K562 (cell line): ENCODE measurements around the gene UFC1. TPM values are rescaled to one million over a fixed set of nuclear protein-coding genes. Genes with fewer than 3 reads are reported as not detected.

Source experiments
- BRCA1 ChIP-seq, 2 experiments: fragments of 450-650 bp in 1 of 2; sonication (generic) in 1 of 2; formaldehyde crosslinking in 1 of 2; IDR thresholded peaks; 2 replicates each; pipeline versions ENCODE4 v1.5.0 to v1.6.1; 2017 to 2020; ENCODE audit warnings: mild to moderate bottlenecking in 1 of 2, missing genetic modification reagents in 1 of 2
- CCAR2 ChIP-seq: fragments of 200-400 bp; formaldehyde crosslinking; IDR thresholded peaks from 2 replicates; pipeline ENCODE4 v1.6.1; 2017; ENCODE audit warnings: mild to moderate bottlenecking, low read depth, low read length
- DACH1 ChIP-seq: fragments of 450-650 bp; IDR thresholded peaks from 2 replicates; pipeline ENCODE4 v1.6.1; 2018; ENCODE audit not compliant: partially characterized antibody
- ELF1 ChIP-seq: fragments of 200-800 bp; sonication (Bioruptor generic); IDR thresholded peaks from 2 replicates; pipeline ENCODE4 v1.6.1; 2016; ENCODE audit warnings: missing genetic modification characterization, missing compliant biosample characterization
- HDAC8 ChIP-seq: fragments of 450-650 bp; IDR thresholded peaks from 2 replicates; pipeline ENCODE4 v1.6.1; 2016; ENCODE audit warnings: mild to moderate bottlenecking, missing genetic modification characterization, moderate library complexity, missing compliant biosample characterization
- MEF2A ChIP-seq: IDR thresholded peaks from 2 replicates; pipeline ENCODE4 v1.6.1; 2011; ENCODE audit warnings: low read depth, mild to moderate bottlenecking, low read length, moderate library complexity; ENCODE audit not compliant: control insufficient read depth
- NUFIP1 ChIP-seq: fragments of 450-650 bp; IDR thresholded peaks from 2 replicates; pipeline ENCODE4 v1.6.1; 2018; ENCODE audit not compliant: partially characterized antibody
- RAD21 ChIP-seq, 2 experiments: fragments of 250-450 bp in 1 of 2; fragments of 450-650 bp in 1 of 2; sonication (Bioruptor Pico) in 1 of 2; formaldehyde crosslinking in 1 of 2; IDR thresholded peaks in 1 of 2; conservative IDR thresholded peaks in 1 of 2; 2 replicates each; pipeline versions ENCODE4 v1.4.0 to v1.8.0; 2020 to 2022; ENCODE audit warnings: mild to moderate bottlenecking in 2 of 2, moderate library complexity in 1 of 2
- RBFOX2 ChIP-seq: fragments of 200-400 bp; formaldehyde crosslinking; IDR thresholded peaks from 2 replicates; pipeline ENCODE4 v1.6.1; 2017; ENCODE audit warnings: low read depth, mild to moderate bottlenecking, low read length, moderate library complexity
- RFX1 ChIP-seq: fragments of 450-650 bp; IDR thresholded peaks from 2 replicates; pipeline ENCODE4 v1.6.1; 2016; ENCODE audit warnings: mild to moderate bottlenecking, moderate library complexity
- SMAD3 ChIP-seq: fragments of 450-650 bp; formaldehyde crosslinking; conservative IDR thresholded peaks from 2 replicates; pipeline ENCODE4 v1.4.0; 2020; ENCODE audit warnings: mild to moderate bottlenecking
- SMARCC2 ChIP-seq: fragments of 450-650 bp; IDR thresholded peaks from 2 replicates; pipeline ENCODE4 v1.6.1; 2017; ENCODE audit warnings: antibody characterized with exemption, moderate library complexity, mild to moderate bottlenecking, low read depth
- TCF7L2 ChIP-seq: fragments of 150-350 bp; IDR thresholded peaks from 2 replicates; pipeline ENCODE4 v1.6.1; 2016; ENCODE audit warnings: low read depth, mild to moderate bottlenecking, low read length, moderate library complexity
- ZNF217 ChIP-seq: sonication (generic); formaldehyde crosslinking; IDR thresholded peaks from 2 replicates; pipeline ENCODE4 v1.8.0; 2022; ENCODE audit warnings: mild to moderate bottlenecking, missing genetic modification reagents
- ZNF707 ChIP-seq: fragments of 250-450 bp; sonication (Bioruptor Pico); conservative IDR thresholded peaks from 2 replicates; pipeline ENCODE4 v1.8.0; 2022; ENCODE audit warnings: inconsistent platforms, mild to moderate bottlenecking, moderate library complexity
- polyA plus RNA-seq, 8 experiments: library from polyadenylated mRNA; depleted of rRNA in 4 of 8; stranded (reverse) in 5 of 8; unstranded in 3 of 8; fragments of >200 nt; fragmentation: Nextera tagmentation in 2 of 8; fragmentation: Illumina TruSeq in 1 of 8; extraction: Ambion mirVana in 2 of 8; extraction: Trizol in 1 of 8; gene quantifications; 2 replicates each; pipeline versions ENCODE4 v1.2.1 to v1.2.3, GENCODE V29; 2011 to 2014; ENCODE audit warnings: inconsistent platforms in 1 of 8, missing spikeins in 1 of 8
- total RNA-seq, 7 experiments: library from RNA; depleted of rRNA in 6 of 7; stranded (reverse); fragments of >200 nt in 6 of 7; fragmentation: Illumina TruSeq in 2 of 7; extraction: Trizol in 2 of 7; gene quantifications; 2 replicates each; pipeline versions ENCODE4 v1.2.1 to v1.2.3, GENCODE V29; 2011 to 2021; ENCODE audit warnings: low replicate concordance in 1 of 7
- TF ChIP-seq, protein P1 (sequence below): sonication (generic); formaldehyde crosslinking; IDR thresholded peaks from 2 replicates; pipeline ENCODE4 v1.8.1; 2023; ENCODE audit warnings: mild to moderate bottlenecking, missing genetic modification reagents, moderate library complexity
- TF ChIP-seq, protein P2 (sequence below): fragments of 450-650 bp; conservative IDR thresholded peaks from 2 replicates; pipeline ENCODE4 v1.6.1; 2016; ENCODE audit warnings: missing genetic modification characterization, low read depth, mild to moderate bottlenecking, missing compliant biosample characterization, moderate library complexity
- TF ChIP-seq, protein P3 (sequence below): fragments of 250-450 bp; sonication (Bioruptor Pico); IDR thresholded peaks from 2 replicates; pipeline ENCODE4 v1.8.0; 2022; ENCODE audit warnings: inconsistent platforms, mild to moderate bottlenecking, moderate library complexity, borderline replicate concordance
- TF ChIP-seq, protein P4 (sequence below): fragments of 450-650 bp; formaldehyde crosslinking; IDR thresholded peaks from 2 replicates; pipeline ENCODE4 v1.4.0; 2020; ENCODE audit warnings: mild to moderate bottlenecking
- TF ChIP-seq, protein P5 (sequence below): sonication (generic); formaldehyde crosslinking; IDR thresholded peaks from 2 replicates; pipeline ENCODE4 v1.8.1; 2023; ENCODE audit warnings: mild to moderate bottlenecking, missing genetic modification reagents

UFC1 gene
- total and polyA plus RNA-seq, 9 of the 15 experiments (the other 6 are each of a cell fraction or from before 2014, with no cell fraction given): 92.8 to 220 (median 161) TPM

DNA sequence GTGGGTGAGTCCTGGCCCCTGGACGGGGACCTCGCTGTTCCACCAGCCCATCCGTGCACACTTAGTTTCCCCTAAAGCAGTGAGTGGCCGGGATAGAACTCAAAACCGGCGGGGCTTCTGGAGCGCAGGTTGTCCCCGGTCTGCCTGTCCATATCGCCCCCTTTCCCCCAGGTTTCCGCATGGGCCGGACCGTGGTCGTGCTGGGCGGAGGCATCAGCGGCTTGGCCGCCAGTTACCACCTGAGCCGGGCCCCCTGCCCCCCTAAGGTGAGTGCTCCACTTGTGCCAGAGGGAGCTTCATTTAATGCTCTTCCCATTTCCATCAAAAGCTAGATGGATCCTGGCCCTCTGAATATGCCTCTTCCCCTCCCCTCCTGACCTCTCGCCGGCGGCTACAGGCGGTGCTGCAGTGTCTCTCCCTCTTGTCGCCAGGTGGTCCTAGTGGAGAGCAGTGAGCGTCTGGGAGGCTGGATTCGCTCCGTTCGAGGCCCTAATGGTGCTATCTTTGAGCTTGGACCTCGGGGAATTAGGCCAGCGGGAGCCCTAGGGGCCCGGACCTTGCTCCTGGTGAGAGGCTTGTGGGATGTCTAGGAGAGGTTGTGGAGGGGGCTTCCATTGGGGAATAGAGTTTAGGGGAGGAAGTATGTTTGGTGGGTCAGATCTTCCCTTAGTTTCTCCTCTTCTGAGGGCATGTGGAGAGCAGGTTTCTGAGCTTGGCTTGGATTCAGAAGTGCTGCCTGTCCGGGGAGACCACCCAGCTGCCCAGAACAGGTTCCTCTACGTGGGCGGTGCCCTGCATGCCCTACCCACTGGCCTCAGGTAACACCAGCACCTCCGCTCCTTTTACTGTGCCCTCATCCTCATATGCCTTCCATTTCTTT is 13.1 kb downstream of the UFC1 start (continued):
- TF ChIP-seq, protein P1, sequence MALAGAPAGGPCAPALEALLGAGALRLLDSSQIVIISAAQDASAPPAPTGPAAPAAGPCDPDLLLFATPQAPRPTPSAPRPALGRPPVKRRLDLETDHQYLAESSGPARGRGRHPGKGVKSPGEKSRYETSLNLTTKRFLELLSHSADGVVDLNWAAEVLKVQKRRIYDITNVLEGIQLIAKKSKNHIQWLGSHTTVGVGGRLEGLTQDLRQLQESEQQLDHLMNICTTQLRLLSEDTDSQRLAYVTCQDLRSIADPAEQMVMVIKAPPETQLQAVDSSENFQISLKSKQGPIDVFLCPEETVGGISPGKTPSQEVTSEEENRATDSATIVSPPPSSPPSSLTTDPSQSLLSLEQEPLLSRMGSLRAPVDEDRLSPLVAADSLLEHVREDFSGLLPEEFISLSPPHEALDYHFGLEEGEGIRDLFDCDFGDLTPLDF (CRISPR knock-in tag): peak; percentile 22; the same call in 1 of the 2 replicates
- no peak for TF ChIP-seq BRCA1 (IDR thresholded peaks at IDR 0.05)
- TF ChIP-seq BRCA1 (CRISPR knock-in tag; IDR thresholded peaks at IDR 0.05): no peak
- TF ChIP-seq ZNF217 (CRISPR knock-in tag): no peak
- no peak for TF ChIP-seq SMAD3
- peak; percentile 75 for TF ChIP-seq RBFOX2
- TF ChIP-seq, protein P2, sequence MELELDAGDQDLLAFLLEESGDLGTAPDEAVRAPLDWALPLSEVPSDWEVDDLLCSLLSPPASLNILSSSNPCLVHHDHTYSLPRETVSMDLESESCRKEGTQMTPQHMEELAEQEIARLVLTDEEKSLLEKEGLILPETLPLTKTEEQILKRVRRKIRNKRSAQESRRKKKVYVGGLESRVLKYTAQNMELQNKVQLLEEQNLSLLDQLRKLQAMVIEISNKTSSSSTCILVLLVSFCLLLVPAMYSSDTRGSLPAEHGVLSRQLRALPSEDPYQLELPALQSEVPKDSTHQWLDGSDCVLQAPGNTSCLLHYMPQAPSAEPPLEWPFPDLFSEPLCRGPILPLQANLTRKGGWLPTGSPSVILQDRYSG (tag): peak; percentile 32; the same call in 1 of the 2 replicates
- TF ChIP-seq, protein P3, sequence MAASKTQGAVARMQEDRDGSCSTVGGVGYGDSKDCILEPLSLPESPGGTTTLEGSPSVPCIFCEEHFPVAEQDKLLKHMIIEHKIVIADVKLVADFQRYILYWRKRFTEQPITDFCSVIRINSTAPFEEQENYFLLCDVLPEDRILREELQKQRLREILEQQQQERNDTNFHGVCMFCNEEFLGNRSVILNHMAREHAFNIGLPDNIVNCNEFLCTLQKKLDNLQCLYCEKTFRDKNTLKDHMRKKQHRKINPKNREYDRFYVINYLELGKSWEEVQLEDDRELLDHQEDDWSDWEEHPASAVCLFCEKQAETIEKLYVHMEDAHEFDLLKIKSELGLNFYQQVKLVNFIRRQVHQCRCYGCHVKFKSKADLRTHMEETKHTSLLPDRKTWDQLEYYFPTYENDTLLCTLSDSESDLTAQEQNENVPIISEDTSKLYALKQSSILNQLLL (CRISPR knock-in tag): no peak
- no peak for TF ChIP-seq DACH1
- TF ChIP-seq ZNF707 (CRISPR knock-in tag): no peak
- TF ChIP-seq, protein P4, sequence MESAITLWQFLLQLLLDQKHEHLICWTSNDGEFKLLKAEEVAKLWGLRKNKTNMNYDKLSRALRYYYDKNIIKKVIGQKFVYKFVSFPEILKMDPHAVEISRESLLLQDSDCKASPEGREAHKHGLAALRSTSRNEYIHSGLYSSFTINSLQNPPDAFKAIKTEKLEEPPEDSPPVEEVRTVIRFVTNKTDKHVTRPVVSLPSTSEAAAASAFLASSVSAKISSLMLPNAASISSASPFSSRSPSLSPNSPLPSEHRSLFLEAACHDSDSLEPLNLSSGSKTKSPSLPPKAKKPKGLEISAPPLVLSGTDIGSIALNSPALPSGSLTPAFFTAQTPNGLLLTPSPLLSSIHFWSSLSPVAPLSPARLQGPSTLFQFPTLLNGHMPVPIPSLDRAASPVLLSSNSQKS: no peak
- no peak for TF ChIP-seq HDAC8 (tag)
- no peak for TF ChIP-seq MEF2A
- no peak for TF ChIP-seq TCF7L2
- TF ChIP-seq, protein P5, sequence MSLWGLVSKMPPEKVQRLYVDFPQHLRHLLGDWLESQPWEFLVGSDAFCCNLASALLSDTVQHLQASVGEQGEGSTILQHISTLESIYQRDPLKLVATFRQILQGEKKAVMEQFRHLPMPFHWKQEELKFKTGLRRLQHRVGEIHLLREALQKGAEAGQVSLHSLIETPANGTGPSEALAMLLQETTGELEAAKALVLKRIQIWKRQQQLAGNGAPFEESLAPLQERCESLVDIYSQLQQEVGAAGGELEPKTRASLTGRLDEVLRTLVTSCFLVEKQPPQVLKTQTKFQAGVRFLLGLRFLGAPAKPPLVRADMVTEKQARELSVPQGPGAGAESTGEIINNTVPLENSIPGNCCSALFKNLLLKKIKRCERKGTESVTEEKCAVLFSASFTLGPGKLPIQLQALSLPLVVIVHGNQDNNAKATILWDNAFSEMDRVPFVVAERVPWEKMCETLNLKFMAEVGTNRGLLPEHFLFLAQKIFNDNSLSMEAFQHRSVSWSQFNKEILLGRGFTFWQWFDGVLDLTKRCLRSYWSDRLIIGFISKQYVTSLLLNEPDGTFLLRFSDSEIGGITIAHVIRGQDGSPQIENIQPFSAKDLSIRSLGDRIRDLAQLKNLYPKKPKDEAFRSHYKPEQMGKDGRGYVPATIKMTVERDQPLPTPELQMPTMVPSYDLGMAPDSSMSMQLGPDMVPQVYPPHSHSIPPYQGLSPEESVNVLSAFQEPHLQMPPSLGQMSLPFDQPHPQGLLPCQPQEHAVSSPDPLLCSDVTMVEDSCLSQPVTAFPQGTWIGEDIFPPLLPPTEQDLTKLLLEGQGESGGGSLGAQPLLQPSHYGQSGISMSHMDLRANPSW (CRISPR knock-in tag): no peak
- no peak for TF ChIP-seq CCAR2
- TF ChIP-seq ELF1: peak; percentile 48; the same call in 1 of the 2 replicates
- TF ChIP-seq SMARCC2: no peak
- no peak for TF ChIP-seq RAD21 (CRISPR knock-in tag; conservative IDR thresholded peaks at IDR 0.05 in 1 of 2, IDR thresholded peaks at IDR 0.05 in 1 of 2)
- TF ChIP-seq NUFIP1: no peak
- no peak for TF ChIP-seq RFX1
